HL-60/S4 treated with phorbol 12-myristate 13-acetate at 8.2 ng/mL for 4 days and 3 days (cell line): Measurements from ENCODE around the gene KIAA1191.
"Not testable (repeated sequence)": the region's sequence is repeated elsewhere in the genome, so short reads cannot be mapped to it uniquely, and the experiment has no call there.

Experiments used
- in situ Hi-C: fragments of 300-500 bp; cut with MboI; formaldehyde crosslinking; loops from 2 replicates; pipeline ENCODE4 v1.15.0; 2022; ENCODE audit warnings: low sequenced_read_pairs

The KIAA1191 gene

DNA sequence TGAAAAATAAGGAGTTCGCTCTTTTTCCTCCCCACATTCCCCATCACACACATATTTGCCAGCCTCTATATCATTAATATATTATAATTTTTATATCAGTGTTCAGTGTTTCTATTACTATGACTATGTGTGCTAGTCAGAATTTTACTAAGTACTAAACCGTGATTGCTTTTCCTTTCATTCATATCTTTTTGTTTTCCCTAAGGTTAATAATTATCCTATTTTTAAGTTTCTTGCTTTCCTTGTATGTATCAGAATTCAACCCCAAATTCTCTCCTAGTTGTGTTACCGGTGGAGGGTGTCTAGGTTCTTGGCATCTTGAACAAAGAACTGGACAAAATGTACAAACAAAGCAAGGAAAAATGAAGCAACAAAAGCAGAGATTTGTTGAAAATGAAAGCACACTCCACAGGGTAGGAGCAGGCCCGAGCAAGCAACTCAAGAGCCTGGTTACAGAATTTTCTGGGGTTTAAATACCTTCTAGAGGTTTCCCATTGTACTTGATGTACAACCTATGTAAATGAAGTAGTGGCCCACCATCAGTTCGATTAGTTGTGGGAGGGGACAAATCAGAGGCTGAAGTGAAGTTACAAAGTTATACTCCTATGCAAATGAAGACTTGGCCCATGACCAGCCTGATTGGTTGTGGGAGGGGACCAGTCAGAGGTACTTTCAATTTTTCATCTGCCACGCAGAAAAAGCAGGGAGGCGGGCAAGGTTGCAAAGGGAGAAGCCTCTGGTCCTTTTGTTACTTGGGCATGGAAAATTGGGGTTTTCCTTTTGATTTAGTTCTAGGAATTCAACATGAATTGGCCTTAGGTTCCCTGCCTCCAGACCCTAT lies 43.8 kb downstream of the KIAA1191 start:
- in situ Hi-C loops: no loop called here

- in situ Hi-C loops: not testable (repeated sequence)
Measured at GRCh38 chr5:176305356-176305755, 56.2 kb downstream of the KIAA1191 start.
